Measurements from ENCODE around the gene QPRT. TPM values are rescaled to one million over a fixed set of nuclear protein-coding genes. Genes with fewer than 3 reads are reported as not detected.
"Not testable (repeated sequence)": the region's sequence is repeated elsewhere in the genome, so short reads cannot be mapped to it uniquely, and the experiment has no call there.

The QPRT gene
- total RNA-seq, result 0.60 TPM

DNA sequence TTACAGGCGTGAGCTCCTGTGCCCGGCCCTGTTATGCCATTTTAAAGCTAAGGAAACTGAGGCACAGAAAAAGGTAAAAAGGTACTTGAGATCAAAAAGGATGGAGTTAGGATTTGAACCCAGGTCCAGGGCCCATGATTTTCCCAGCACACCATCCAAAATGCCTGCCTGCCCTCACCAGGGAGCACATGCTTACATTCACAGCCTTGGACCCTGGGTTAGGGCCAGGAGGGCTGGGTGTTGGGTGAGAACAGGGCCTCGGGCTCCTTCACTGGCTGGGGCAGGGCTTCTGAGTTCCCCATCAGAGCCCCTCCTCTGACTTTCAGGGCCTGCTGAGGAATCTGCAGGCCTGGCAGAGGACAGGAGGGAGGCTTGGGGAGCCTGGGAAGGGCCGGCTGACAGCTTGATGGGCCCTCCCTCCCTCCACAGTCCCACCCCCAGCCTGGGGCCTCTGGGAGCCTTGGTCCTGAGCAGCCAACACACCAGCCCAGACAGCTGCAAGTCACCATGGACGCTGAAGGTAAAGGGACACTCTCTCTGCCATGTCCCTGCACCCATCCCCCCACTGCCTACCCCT is at the start of gene QPRT:
Gene QPRT (plus strand): TSS at position 490 of the 577 bp plus-strand sequence. CDS start 18 bp downstream, at position 508.
- ATAC-seq, result peak; percentile 40

- ATAC-seq, result peak; percentile 19
Measured at GRCh38 chr16:29629318-29629717, 49.7 kb upstream of the QPRT start.

DNA sequence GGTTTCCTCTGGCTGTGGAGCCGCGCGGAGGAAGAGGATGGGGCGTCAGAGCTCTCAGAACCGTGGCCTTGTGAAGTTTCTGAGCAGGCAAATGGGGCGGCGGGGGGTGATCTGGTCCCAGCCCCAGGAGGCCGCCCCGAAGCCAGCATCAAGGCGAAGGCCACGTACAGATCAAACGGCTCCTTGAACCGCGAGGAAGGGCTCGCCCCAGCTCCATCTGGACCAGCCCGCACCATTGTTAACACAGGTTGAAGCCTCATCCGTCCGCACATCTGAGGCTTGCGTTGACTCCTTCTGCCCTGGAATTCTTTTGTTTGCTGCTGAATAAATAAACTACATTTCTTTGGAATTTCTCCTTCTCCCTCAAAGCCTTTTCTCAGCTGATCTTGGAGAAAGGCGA is 47.3 kb upstream of the QPRT start:
- not testable (repeated sequence) for ATAC-seq

DNA sequence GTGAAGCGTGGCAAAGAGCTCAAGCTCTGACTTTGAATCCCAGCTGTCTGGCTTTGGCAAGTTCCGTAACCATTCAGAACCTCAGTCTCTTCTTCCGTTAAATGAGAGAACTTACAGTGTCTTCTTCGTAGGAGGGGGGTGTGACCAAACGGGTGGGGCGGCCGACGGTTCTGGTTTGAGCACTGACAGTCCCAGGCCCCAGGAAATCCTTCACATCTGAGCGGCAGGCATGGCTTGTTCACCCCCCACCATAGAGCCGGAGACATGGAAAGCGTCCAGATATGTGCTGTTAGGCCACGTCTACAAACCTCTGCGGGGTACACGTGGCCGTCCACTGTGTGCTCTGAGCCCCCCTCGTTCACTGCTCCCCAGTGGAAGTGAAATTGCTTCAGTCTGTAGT is 43.1 kb upstream of the QPRT start:
- ATAC-seq, result not testable (repeated sequence)

- ATAC-seq, result not testable (repeated sequence)
Measured at GRCh38 chr16:29636368-29636767, 42.6 kb upstream of the QPRT start.

GRCh38 chr16:29638751-29639150 is 40.2 kb upstream of the QPRT start:
- not testable (repeated sequence) for ATAC-seq

GRCh38 chr16:29641561-29641960 is 37.4 kb upstream of the QPRT start:
- ATAC-seq, result no peak

DNA sequence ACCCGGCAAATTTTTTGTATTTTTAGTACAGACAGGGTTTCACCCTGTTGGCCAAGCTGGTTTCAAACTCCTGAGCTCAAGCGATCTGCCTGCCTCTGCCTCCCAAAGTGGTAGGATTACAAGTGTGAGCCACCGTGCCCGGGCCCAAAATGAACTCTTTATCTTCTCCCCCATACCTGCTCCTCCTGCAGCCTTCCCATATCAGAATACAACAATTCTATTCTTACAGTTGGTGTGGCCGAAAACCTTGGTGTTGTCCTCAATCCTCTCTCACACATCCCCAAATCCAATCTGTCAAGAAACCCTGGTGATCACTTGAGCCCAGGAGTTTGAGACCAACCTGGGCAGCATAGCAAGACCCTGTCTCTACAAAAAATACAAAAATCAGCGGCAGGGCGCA is 35.4 kb upstream of the QPRT start:
- ATAC-seq, result no peak

GRCh38 chr16:29644338-29644857 is 34.6 kb upstream of the QPRT start:
- ATAC-seq, result no peak

DNA sequence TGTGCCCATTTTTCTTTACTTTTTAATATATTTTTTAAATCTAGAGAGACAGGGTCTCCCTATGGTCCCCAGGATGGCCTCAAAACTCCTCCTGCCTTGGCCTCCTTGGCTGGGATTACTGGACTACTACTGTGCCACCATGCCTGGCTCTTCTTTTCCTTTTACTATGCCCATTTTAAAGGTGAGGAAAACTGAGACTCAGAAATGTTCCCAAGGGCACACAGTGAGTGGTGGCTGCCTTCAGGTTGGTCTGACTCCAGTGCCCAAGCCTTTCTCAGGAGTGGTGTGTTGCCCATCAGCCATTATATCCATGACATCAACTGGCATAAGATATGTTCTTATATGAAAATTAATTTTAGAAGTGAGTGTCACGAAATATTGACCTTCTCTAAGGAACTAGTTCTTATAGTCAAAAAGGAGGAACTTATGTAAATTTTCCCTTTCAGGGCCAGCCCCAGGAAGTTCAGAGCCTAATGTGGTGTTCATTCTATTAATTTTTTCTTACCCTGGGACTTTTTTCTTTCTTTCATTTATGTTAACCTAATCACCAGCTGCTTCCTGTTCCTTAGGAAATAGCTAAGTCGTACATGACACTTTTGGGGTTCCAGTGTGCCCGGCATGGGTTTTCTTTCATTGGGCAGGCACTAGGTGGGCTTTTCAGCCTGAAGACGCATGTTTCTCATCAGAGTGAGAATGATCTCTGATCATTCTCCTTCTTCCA is 33.8 kb upstream of the QPRT start:
- ATAC-seq, result no peak

GRCh38 chr16:29645694-29646187 is 33.2 kb upstream of the QPRT start:
- no peak for ATAC-seq

- no peak for ATAC-seq
Measured at GRCh38 chr16:29646947-29647346, 32.0 kb upstream of the QPRT start.

DNA sequence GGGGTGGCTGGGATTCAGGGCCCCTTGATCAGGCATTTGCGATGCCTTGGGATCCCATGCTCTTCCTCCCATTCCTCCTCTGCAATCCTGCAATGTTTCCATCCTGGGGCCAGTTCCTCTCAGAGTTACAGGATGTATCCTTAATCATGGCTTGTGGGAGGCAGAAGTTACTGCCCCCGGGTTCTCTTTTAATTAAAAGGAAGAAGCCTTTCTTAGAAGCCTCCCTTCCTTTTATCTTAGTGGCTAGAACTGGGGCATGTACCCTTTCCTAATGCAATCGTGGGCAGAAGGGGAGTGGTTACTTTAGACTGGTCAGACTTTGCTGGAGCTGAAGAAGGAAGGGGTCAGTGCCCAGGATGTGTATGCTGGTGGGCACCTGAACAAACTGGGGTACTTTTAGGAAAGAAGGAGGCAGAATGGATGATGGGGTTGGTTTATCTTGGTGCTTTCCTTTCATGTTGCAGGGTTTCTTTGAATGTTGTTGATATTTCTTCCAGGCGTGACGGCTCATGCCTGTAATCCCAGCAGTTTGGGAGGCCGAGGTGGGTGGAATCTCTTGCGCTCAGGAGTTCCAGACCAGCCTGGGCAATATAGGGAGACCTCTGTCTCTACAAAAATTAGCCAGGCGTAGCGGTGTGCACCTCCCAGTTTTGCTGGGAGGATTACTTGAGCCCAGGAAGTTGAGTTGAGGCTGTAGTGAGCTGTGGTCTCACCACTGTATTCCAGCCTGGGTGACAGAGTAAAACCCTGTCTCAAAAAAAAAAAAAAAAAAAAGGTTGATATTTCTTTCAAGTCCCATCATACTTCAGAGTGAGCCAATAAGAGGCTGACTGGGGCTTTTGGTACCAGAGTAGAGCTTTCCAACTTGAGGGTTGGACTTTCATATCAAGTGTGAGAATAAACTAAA is 29.1 kb upstream of the QPRT start:
- ATAC-seq, result no peak

- no peak for ATAC-seq
Measured at GRCh38 chr16:29650771-29651170, 28.2 kb upstream of the QPRT start.

GRCh38 chr16:29651774-29652349 is 27.1 kb upstream of the QPRT start:
- ATAC-seq, result no peak

- no peak for ATAC-seq
Measured at GRCh38 chr16:29653471-29653870, 25.5 kb upstream of the QPRT start.

DNA sequence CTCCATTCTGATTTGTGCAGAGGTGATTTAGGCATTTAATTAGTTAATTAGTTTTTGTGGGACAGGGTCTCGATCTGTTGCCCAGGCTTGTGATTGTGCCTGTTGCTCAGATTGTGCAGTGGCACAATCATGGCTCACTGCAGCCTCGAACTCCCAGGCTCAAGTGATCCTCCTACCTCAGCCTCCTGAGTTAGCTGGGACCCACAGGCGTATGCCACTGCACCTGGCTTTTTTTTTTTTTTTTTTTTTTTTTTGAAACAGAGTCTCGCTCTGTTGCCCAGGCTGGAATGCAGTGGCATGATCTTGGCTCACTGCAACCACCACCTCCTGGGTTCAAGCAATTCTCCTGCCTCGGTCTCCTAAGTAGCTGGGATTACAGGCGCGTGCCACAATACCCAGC is 25.1 kb upstream of the QPRT start:
- ATAC-seq, result not testable (repeated sequence)

DNA sequence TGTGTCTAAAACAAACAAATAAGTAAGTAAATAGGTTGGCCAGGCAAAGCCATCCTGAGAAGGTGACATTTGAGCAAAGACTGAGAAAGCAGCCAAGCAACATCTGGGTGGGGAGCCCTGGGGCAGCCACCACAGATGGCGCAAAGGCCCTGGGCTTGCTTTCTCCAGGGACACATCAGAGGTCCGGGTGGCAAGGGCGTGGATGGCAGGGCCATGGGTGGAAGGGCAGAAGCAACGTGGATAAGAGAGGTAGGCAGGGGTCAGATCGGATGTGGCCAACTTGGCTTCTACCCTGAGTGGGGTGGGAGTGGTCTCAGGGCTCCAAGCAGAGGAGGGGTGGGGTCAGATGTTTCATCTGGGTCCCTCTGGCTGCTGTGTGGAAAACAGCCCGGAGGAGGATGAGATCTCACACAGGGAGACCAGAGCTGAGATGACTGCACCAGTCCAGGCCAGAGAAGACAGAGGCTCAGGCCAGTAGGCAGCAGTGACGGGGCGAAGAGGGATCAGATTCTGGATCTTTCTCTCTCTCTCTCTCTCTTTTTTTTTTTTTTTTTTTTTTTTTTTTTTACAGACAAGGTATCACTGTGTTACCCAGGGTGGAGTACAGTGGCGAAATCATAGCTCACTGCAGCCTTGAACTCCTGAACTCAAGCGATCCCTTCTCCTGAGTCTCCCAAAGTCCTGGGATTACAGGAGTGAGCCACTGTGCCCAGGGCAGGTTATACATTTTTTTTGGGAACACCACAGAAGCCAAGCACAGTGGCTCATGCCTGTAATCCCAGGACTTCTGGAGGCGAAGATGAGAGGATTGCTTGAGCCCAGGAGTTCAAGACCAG is 22.1 kb upstream of the QPRT start:
- no peak for ATAC-seq

DNA sequence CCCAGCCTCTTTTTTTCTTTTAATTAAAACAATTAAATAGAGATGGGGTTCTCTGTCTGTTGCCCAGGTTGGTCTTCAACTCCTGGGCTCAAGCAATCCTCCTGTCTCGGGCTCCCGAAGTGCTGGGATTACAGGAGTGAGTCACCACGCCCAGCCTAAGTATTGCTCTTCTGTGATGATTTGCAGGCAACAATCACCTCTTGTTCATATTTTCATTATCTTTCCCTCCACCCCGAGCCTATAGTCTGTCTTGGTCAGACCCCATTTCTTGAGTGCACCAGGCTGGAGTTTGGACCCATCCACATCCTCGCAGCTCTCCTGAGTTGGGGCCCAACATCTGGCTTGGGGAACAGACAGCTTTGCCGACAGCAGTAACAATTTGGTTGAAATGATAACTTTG is 20.3 kb upstream of the QPRT start:
- ATAC-seq, result no peak

DNA sequence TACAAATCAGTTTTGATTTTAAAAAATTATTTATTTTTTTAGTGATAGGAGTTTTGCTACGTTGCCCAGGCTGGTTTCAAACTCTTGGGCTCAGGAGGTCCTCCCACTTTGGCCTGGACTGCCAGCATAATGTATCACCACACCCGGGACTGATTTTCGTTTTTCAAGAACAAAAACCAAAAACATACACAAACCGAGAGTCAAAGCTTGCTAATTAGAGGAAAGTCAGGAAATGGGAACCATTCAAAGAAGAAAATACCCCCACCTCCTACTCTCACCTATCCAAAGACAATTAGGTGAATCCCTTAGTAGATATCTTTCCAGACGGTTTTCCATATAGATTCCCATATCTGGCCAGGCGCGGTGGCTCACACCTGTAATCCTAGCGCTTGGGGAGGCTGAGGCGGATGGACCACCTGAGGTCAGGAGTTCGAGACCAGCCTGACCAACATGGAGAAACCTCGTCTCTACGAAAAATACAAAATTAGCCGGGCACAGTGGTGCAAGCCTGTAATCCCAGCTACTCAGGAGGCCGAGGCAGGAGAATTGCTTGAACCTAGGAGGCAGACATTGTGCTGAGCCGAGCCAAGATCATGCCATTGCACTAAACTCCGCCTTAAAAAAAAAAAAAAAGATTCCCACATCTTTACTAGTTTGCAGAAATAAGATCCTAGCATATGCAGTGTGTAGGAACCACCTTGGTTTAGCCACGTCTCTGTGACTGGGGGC is 16.8 kb upstream of the QPRT start:
- ATAC-seq, result no peak

- no peak for ATAC-seq
Measured at GRCh38 chr16:29662729-29663015, 16.3 kb upstream of the QPRT start.
